Stimulated activated naive CD8-positive, alpha-beta T cell treated with anti-CD3 and anti-CD28 coated beads, Interleukin-15, Interleukin-2, amounts not matched to agents 100 ng/mL and 50 ng/mL, for 24 hours (primary cell): ENCODE data around the gene SIGLEC15.
"Not testable (repeated sequence)": the region's sequence is repeated elsewhere in the genome, so short reads cannot be mapped to it uniquely, and the experiment has no call there.

Experiments used
- H3K27ac Mint-ChIP-seq: one replicate; pipeline ENCODE4 v1.8.0; 2021; ENCODE audit warnings: mild to moderate bottlenecking, mixed read lengths
- H3K27me3 Mint-ChIP-seq: one replicate; pipeline ENCODE4 v1.8.0; 2021; ENCODE audit warnings: mixed read lengths
- H3K36me3 Mint-ChIP-seq: one replicate; pipeline ENCODE4 v1.8.0; 2021; ENCODE audit warnings: low read depth, mixed read lengths
- H3K4me1 Mint-ChIP-seq: one replicate; pipeline ENCODE4 v1.8.0; 2021; ENCODE audit warnings: low read depth, mixed read lengths
- H3K4me3 Mint-ChIP-seq: one replicate; pipeline ENCODE4 v1.8.0; 2021; ENCODE audit warnings: mild to moderate bottlenecking, mixed read lengths
- H3K9me3 Mint-ChIP-seq: one replicate; pipeline ENCODE4 v1.8.0; 2021; ENCODE audit warnings: mixed read lengths

The SIGLEC15 gene

DNA sequence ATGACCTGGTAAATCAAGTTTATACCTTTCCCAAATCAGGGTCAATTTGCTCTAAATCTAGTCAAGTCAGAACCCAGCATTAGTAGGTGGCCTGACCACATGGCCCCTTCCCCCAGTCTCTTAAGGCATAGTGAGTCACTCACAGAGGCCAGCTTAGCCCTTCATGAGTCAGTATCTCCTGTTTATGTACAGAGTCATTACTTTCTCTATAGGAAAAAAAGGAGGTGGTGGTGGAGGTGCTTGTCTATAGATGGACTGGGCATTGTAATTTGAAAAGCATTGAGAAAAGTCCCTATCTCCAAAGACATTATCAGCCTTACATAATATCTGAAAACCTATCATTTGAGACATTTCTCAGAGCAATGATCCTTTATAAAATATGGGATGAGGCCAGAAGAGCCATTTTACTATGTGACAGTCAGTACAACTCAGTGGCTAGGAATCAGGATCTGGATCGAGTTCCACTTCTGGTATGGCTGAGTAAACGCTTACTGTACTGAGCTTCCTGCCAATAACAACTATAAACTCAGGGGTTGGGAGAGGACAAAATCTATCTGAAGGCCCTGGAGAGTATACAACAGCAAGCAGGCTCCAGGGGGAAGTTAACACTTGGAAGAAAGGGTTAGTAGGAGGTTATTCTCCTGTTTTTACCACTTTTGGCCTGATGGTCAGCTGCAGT is 22.5 kb upstream of the SIGLEC15 start:
- Mint-ChIP-seq H3K27me3 (no peaks in the 10 kb centered on the region), H3K4me3 (no peak overlapping the region), H3K4me1 (peaks cover 10% of the 10 kb centered on the region), H3K27ac (peak overlapping the region; percentile 29), H3K36me3 (peaks cover 3% of the 10 kb centered on the region), H3K9me3 (no peaks in the 10 kb centered on the region)

DNA sequence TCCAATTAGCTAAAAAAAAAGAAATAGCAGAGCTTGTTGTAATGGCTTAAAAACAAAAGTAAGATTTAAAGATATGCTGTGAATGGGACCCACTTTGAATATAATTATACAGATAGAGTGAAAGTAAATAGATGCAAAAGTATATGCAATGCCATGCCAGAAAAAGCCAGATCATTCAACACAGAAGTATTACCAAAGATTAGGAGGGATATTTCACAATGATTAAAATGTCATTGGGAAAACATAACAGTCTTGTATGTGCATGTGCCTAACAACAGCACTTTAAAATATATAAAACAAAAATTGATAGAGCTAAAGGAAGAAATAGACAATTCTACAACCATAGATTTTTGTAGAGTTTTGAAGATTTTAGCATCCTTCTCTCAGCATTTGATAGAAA is 19.9 kb upstream of the SIGLEC15 start:
- Mint-ChIP-seq H3K4me3 (no peak overlapping the region), H3K27me3 (no peaks in the 10 kb centered on the region), H3K9me3 (no peaks in the 10 kb centered on the region), H3K36me3 (peaks cover 6% of the 10 kb centered on the region), H3K27ac (no peak overlapping the region), H3K4me1 (peaks cover 26% of the 10 kb centered on the region)

DNA sequence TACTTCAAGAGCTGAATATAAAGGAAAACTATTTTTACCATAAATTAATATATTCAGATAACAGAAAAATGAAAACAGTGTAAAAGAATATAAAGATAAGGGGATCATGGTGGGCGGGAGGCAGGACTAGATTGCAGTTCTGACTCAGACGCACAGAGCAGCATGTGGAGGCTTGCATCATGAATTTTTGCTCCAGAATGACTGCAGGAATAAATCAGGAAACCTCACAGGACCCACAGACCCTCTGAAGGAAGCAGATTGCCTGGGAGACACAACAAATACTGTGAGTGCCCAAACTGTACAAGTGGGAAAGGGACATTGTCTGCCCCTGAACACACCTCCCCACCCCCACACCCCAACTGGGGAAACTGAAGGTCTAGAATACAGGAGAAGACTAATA is 19.2 kb upstream of the SIGLEC15 start:
- peaks cover 6% of the 10 kb centered on the region for H3K36me3 Mint-ChIP-seq
- no peaks in the 10 kb centered on the region for H3K9me3 Mint-ChIP-seq
- no peak overlapping the region for H3K4me3 Mint-ChIP-seq
- H3K4me1 Mint-ChIP-seq, result peaks cover 26% of the 10 kb centered on the region
- no peak overlapping the region for H3K27ac Mint-ChIP-seq
- no peaks in the 10 kb centered on the region for H3K27me3 Mint-ChIP-seq

DNA sequence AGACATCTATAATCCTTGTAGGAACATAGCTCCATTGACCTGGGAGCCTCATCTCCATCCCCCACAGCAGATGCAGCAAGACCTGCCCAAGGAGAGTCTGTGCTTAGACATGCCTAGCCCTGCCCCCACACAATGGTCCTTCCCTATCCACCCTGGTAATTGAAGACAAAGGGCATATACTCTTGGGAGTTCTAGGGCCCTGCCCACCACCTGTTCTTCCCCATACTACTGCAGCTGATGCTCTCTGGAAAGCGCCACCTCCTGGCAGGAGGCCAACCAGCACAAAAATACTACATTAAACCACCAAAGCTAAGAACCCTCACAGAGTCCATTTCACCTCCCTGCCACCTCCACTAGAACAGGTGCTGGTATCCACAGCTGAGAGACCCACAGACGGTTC is 18.3 kb upstream of the SIGLEC15 start:
- peaks cover 26% of the 10 kb centered on the region for H3K4me1 Mint-ChIP-seq
- H3K4me3 Mint-ChIP-seq, H3K27ac Mint-ChIP-seq, H3K27me3 Mint-ChIP-seq, H3K9me3 Mint-ChIP-seq, H3K36me3 Mint-ChIP-seq: not testable (repeated sequence)

DNA sequence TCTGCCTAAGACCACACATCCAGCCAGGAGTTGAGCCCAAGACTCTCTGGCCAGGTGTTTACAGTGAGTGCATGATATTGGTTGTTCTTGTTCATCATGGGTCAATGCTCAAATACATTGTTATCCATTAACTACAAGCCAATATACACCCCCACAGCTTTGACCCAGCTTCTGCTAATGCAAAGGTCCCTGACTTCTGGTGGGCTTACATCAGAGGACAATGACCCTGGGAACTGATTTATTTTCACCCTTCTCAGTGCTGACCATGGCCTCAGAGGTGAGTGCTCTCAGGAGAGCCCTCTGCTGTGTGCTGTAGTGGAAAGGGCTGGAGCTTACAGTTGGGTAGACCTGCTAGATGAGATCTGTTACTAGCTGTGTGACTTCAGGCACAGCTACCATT is 10.7 kb upstream of the SIGLEC15 start:
- H3K36me3 Mint-ChIP-seq, H3K4me3 Mint-ChIP-seq, H3K27ac Mint-ChIP-seq, H3K27me3 Mint-ChIP-seq, H3K4me1 Mint-ChIP-seq, H3K9me3 Mint-ChIP-seq: not testable (repeated sequence)

DNA sequence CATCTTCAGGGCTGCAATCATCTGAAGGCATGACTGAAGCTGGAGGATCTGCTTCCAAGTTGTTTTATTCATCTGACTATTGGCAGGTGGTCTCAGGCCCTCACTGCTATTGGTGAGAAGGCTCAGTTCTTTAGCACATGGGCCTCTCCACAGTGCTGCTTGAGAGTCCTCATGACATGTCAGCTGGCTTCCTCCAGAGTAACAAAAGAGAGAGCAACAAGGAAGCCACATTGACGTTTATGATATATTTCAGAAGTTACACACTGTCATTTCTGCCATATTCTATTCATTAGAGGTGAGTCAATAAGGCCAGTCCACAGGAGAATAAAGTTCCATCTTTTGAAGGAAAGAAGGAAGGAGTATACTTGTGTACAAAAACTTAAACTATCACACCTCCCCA is 7.9 kb upstream of the SIGLEC15 start:
- no peak overlapping the region for H3K27ac Mint-ChIP-seq
- H3K9me3 Mint-ChIP-seq, result no peaks in the 10 kb centered on the region
- no peaks in the 10 kb centered on the region for H3K4me1 Mint-ChIP-seq
- H3K4me3 Mint-ChIP-seq, result no peak overlapping the region
- no peaks in the 10 kb centered on the region for H3K36me3 Mint-ChIP-seq
- H3K27me3 Mint-ChIP-seq, result peaks cover 16% of the 10 kb centered on the region

DNA sequence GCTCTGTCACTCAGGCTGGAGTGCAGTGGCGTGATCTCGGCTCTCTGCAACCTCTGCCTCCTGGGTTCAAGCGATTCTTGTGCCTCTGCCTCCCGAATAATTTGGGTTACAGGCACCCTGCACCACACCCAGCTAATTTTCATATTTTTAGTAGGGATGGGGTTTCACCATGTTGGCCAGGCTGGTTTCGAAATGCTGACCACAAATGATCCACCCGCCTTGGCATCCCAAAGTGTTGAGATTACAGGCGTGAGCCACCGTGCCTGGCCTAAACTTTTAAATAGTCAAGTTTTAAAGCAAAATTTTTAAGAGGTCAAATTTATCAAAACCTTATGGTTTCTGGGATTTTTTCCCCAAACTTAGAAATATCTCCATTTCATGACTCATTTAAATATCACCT is 6.7 kb upstream of the SIGLEC15 start:
- H3K27me3 Mint-ChIP-seq, result peaks cover 20% of the 10 kb centered on the region
- H3K9me3 Mint-ChIP-seq, H3K4me3 Mint-ChIP-seq: not testable (repeated sequence)

DNA sequence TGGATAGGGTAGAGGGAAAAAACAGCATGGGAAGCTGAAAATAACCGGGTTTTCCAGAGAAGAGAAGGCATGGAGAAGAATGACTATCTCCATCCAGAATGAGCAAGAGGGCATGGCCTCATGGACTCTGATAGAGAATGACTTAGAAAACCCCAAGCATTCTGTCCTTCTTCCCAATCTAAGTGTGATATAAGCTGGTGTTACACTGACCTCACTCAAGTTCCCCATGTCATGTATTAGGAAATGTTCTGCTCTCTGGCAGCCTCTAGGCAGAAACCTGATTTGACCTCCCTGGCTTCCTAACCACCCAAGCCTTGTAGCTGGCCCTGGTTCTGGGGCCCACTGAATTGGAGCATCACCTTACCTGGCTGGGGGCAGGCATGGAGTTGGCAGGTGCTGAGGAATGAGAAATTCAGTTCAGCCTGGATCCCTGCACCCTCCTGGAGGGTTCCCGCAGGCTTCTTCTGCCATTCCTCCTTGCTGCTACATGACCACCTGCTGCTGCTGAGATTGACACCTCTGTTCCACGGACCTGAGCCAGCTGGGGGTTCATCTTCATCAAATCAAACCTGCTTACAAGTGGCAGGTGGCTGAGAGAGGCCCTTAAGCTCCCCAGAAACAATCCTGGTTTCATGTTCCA is 5.2 kb upstream of the SIGLEC15 start:
- Mint-ChIP-seq H3K36me3 (no peaks in the 10 kb centered on the region), H3K27ac (no peak overlapping the region), H3K4me1 (peaks cover under 1% of the 10 kb centered on the region), H3K9me3 (no peaks in the 10 kb centered on the region), H3K27me3 (peaks cover 20% of the 10 kb centered on the region), H3K4me3 (no peak overlapping the region)

More for the DNA sequence above, 6.7 kb upstream of the SIGLEC15 start:
- not testable (repeated sequence) for H3K36me3 Mint-ChIP-seq, H3K27ac Mint-ChIP-seq, H3K4me1 Mint-ChIP-seq

DNA sequence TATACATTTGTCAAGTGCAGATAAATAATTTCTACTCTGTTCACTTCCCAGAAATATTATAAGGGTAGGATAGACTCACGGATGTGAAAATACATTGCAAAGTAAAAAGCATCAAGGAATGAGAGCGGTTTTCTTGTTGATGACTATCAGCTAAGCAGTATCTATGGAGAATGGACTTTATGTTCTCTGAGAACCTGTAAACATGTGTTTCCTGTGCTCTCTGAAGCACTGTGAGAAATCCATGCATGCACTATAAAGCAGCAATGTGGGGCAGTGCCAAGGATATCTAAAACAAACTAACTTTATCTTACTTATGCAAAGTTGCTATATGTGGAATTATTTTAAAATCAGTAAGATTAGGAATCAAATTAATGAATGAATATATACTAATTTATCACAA is 4.4 kb upstream of the SIGLEC15 start:
- Mint-ChIP-seq H3K27ac (no peak overlapping the region), H3K27me3 (peaks cover 20% of the 10 kb centered on the region), H3K36me3 (no peaks in the 10 kb centered on the region), H3K4me1 (peaks cover 8% of the 10 kb centered on the region), H3K9me3 (no peaks in the 10 kb centered on the region), H3K4me3 (no peak overlapping the region)

DNA sequence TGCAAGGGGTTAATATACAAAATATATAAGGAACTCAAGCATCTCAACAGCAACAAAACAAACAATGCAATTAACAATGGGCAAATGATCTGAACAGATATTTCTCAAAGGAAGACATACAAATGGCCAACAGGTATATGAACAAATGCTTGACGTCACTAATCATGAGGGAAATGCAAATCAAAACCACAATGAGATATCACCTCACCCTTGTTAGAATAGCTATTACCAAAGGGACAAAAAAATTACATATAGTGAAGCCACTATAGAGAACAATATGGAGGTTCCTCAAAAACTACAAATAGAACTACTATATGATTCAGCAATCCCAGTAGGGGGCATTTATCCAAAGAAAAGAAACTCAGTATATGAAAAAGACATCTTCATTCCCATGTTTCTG is 3.8 kb upstream of the SIGLEC15 start:
- no peak overlapping the region for H3K27ac Mint-ChIP-seq
- H3K4me1 Mint-ChIP-seq, result peaks cover 8% of the 10 kb centered on the region
- no peak overlapping the region for H3K4me3 Mint-ChIP-seq
- no peaks in the 10 kb centered on the region for H3K9me3 Mint-ChIP-seq
- peaks cover 20% of the 10 kb centered on the region for H3K27me3 Mint-ChIP-seq
- H3K36me3 Mint-ChIP-seq, result no peaks in the 10 kb centered on the region

DNA sequence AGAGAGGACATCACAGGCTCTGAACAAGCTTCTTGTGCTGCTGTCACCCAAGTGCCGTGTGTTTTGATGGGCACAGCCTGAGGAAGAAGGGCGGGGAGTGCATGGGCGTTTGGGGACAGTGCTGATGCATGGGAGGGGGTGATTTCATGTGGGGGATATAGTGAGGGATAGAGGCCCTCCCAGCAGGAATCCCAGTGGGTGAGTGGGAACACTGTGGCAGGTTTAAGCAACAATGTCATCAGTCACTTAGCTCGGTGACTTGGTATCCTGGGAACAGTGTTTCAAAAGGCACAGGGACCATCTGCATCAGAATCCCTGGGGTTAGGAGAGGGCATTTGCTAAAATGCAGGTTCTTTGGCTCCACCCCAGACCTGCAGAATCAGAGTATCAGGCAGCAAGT is 609 bp downstream of the SIGLEC15 start:
- H3K36me3 Mint-ChIP-seq, result no peaks in the 10 kb centered on the region
- H3K27me3 Mint-ChIP-seq, result peaks cover 14% of the 10 kb centered on the region
- no peak overlapping the region for H3K4me3 Mint-ChIP-seq
- no peaks in the 10 kb centered on the region for H3K9me3 Mint-ChIP-seq
- no peak overlapping the region for H3K27ac Mint-ChIP-seq
- peaks cover 16% of the 10 kb centered on the region for H3K4me1 Mint-ChIP-seq

DNA sequence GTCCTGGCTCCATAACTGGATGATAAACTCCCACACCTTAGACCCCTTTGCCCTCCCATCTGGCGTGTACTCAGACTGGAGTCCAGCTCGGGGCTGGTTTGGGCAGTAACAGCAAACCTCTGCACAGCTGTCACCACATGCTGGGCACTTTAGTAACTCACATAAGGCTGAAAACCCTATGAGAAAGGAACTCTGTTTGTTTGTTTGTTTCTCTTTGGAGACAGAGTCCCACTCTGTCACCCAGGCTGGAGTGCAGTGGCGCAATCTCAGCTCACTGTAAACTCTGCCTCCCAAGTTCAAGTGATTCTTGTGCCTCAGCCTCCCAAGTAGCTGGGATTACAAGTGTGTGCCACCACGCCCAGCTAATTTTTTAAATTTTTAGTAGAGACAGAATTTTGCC is 1.2 kb downstream of the SIGLEC15 start:
- H3K9me3 Mint-ChIP-seq, H3K27me3 Mint-ChIP-seq, H3K27ac Mint-ChIP-seq, H3K4me3 Mint-ChIP-seq, H3K36me3 Mint-ChIP-seq: not testable (repeated sequence)
- H3K4me1 Mint-ChIP-seq, result peaks cover 16% of the 10 kb centered on the region

DNA sequence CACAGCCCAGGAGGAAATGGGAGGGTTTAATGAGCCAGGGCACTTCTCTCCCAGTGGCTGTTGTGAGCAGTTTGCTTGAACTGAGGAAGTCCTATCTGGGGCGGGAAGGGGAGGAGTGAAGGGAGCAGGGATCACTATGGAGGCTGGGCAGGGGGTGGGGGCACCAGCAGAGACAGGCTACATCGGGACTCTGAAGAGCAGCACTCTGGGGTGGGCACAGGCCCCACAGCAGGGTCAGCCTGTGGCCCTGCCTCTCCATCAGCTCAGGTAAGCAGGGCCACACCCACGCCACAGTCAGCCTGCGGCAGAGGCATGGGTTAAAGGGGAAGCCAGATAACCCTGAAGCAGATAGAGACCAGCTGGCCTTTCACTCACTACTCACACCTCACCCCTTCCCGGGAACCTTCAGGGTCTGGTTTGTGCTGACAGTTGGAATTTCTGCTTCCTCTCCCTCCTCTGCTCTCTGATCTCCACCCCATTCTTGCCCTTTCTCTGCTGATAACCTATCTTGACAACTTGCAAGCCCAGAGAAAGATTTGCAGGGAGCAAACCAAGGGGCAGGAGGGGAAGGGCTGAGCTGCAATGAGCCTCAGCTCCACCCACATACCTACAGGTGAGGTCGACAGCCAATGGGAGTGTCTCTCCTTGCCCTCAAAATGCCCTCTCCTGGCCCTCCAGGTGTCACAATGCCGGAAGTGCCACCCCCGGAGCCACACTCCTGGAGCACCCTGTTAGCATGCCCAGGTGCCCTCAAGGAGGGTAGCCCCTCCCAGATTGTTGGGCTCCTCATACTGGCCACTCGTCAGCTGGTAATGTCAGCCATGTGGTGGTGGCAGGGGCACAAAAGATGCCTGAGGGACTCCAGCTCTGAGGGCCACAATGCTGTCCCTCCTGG is 3.7 kb downstream of the SIGLEC15 start:
- H3K27me3 Mint-ChIP-seq, result peaks cover 7% of the 10 kb centered on the region
- peaks cover 16% of the 10 kb centered on the region for H3K4me1 Mint-ChIP-seq
- no peaks in the 10 kb centered on the region for H3K9me3 Mint-ChIP-seq
- H3K36me3 Mint-ChIP-seq, result no peaks in the 10 kb centered on the region
- no peak overlapping the region for H3K4me3 Mint-ChIP-seq
- H3K27ac Mint-ChIP-seq, result no peak overlapping the region

DNA sequence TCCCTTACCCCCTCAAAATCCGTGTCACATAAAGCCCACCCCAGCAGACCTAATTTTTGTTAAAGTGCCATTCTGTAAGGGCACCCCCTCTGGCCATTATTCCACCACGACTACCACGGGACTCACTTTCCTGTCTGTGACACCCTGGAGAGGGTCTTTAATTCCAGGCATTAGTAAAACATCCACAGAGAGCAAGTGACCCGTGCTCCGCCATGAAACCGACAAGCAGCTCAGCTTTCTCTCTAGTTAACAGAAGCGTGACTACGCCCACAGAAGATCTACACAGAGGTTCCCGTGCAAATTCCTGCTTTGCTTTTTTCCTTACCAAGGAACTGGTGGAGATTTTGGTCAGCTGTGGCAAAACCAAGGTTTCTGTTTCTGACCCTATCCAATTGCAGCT is 4.4 kb downstream of the SIGLEC15 start:
- Mint-ChIP-seq H3K36me3 (no peaks in the 10 kb centered on the region), H3K27ac (no peak overlapping the region), H3K4me1 (peaks cover 16% of the 10 kb centered on the region), H3K4me3 (no peak overlapping the region), H3K9me3 (no peaks in the 10 kb centered on the region), H3K27me3 (peaks cover 8% of the 10 kb centered on the region)

DNA sequence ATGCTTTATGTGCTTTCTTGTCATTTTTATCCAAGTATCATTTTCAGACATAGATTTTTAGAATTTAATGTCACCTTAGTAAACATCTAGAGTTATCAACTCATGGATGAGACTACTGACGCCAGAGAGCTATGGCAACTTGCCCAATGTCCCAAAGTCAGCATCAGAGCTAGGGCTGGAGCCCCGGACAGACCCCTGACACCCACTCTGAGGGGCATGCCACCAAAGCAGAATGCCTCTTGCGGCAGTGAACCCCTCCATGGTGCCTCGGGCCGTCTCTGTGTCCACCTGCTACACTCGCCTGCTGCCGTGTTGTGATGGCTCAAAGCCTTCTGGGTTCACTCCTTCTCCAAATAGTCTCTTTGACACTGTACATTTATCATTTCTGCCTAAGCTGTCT is 5.4 kb downstream of the SIGLEC15 start:
- Mint-ChIP-seq H3K4me1 (peaks cover 9% of the 10 kb centered on the region), H3K9me3 (no peaks in the 10 kb centered on the region), H3K27ac (no peak overlapping the region), H3K4me3 (no peak overlapping the region), H3K27me3 (peaks cover 18% of the 10 kb centered on the region), H3K36me3 (no peaks in the 10 kb centered on the region)
